Transverse colon (tissue), 4 donors: ENCODE data around the gene MST1R. TPM values are rescaled to one million over a fixed set of nuclear protein-coding genes. Genes with fewer than 3 reads are reported as not detected.

Experiments
- DNase-seq: peaks from one replicate; pipeline ENCODE4 v3.0.0-alpha.2; 2019
- H3K27ac ChIP-seq, 4 donors: fragments of 200-600 bp; sonication (generic); 2 replicates each; pipeline ENCODE4 v1.5.1; 2016 to 2018; ENCODE audit warnings: inconsistent platforms in 4 of 4
- H3K27me3 ChIP-seq: fragments of 200-600 bp; sonication (generic); 2 replicates; pipeline ENCODE4 v1.5.1; 2017; ENCODE audit warnings: inconsistent platforms
- H3K36me3 ChIP-seq, 4 donors: fragments of 200-600 bp; sonication (generic); 2 replicates each; pipeline ENCODE4 v1.5.1; 2017 to 2019; ENCODE audit warnings: inconsistent platforms in 4 of 4
- H3K4me1 ChIP-seq, 4 donors: fragments of 200-600 bp; sonication (generic); 2 replicates each; pipeline ENCODE4 v1.5.1; 2017 to 2020; ENCODE audit warnings: inconsistent platforms in 4 of 4
- H3K4me3 ChIP-seq, 4 donors: fragments of 200-600 bp; sonication (generic); 1 replicate in 1 of 4; 2 replicates in 3 of 4; pipeline versions ENCODE4 v1.5.1 to v1.6.1; 2017 to 2019; ENCODE audit warnings: inconsistent platforms in 4 of 4
- H3K9me3 ChIP-seq, 2 donors: fragments of 200-600 bp; sonication (generic); 2 replicates each; pipeline ENCODE4 v1.5.1; 2017 to 2019; ENCODE audit warnings: inconsistent platforms in 2 of 2
- CTCF ChIP-seq, 5 experiments: fragments of 200-600 bp in 3 of 5; fragments of 450-650 bp in 2 of 5; sonication (generic) in 3 of 5; IDR thresholded peaks; 1 replicate in 2 of 5; 2 replicates in 3 of 5; pipeline ENCODE4 v1.5.1; 2016 to 2017; ENCODE audit warnings: antibody characterized with exemption in 5 of 5, inconsistent platforms in 3 of 5, mild to moderate bottlenecking in 2 of 5, moderate library complexity in 1 of 5
- EP300 ChIP-seq: sonication (generic); formaldehyde crosslinking; IDR thresholded peaks from one replicate; pipeline ENCODE4 v1.6.1; 2017; ENCODE audit warnings: antibody characterized with exemption, low read depth
- POLR2A ChIP-seq: fragments of 450-650 bp; IDR thresholded peaks from one replicate; pipeline ENCODE4 v1.6.1; 2016; ENCODE audit warnings: antibody characterized with exemption, mild to moderate bottlenecking, moderate library complexity
- POLR2AphosphoS5 ChIP-seq, 3 donors: sonication (generic); formaldehyde crosslinking; IDR thresholded peaks; one replicate each; pipeline ENCODE4 v1.6.1; 2016; ENCODE audit warnings: antibody characterized with exemption in 3 of 3
- WGBS, 2 donors: methylation state at CpG; one replicate each; pipeline ENCODE4 v1.1.5; 2018; ENCODE audit warnings: low coverage in 1 of 2; 5-methylcytosine and 5-hydroxymethylcytosine counted together
- in situ Hi-C, 4 donors: fragments of 200-750 bp; cut with MboI; loops; one replicate each; pipeline versions ENCODE4 v1.15.0 to v1.15.1; 2017; ENCODE audit warnings: low sequenced_read_pairs in 3 of 4, low pct_ligation_motif_present in 1 of 4, low pct_unique_long_range_greater_than_20kb in 1 of 4
- intact Hi-C: fragments of 100-400 bp; cut with DNase I; formaldehyde crosslinking; loops from one replicate; pipeline ENCODE4 v1.15.1; 2023; ENCODE audit warnings: low total_unique reads
- total RNA-seq, 4 donors: library from RNA; depleted of rRNA; stranded (reverse); fragments of >200 nt; gene quantifications; one replicate each; pipeline ENCODE4 v1.1.0, GENCODE V29; 2016

MST1R gene
- total RNA-seq, 4 donors from 2014 or later, result 92.8 to 323 (median 138) TPM

DNA sequence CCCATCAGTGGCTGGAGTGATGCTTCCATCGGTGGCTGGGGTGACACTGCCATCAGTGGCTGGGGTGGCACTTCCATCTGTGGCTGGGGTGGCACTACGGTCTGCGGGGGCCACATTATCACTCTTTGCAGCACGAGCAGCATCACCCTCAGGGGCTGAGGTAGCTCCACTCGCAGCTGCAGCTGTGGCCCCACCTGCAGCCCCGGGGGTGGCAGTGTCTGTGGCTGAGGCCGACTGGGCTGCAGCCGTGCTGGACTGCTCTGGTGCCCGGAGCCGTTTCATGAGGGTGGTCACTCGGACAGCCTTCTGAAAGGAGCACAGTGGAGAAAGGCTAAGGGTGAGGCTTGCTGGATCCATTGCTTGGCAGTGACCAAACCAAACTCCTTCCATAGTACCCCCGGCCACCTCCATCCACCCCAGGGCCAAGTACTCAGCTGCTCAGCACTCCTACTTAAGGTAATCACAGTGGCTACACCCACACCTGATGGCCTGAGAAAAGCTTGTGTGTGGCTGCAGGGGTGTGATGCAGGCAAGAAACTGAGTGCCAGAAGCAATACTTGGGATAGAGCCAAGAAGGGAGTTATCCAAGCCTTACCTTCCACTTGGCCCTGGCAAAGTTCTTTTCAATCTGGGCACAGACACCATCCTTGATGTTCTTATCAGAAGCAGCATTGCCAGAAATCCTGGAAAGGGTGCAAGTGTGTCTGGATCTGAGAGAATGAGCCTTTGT, 43.9 kb downstream of the MST1R start:
- WGBS, 2 donors, result 89% methylated on average over 11 of the region's 12 CpGs; no CpG with 5 or more reads in 1 of the 2 donors
- H3K4me1 ChIP-seq, result peaks cover 6 to 14% (median 9%) of the 10 kb centered on the region in 4 donors
- no peak for TF ChIP-seq POLR2A
- TF ChIP-seq POLR2AphosphoS5 (IDR thresholded peaks at IDR 0.05), result no peak
- no peak for TF ChIP-seq EP300
- TF ChIP-seq CTCF (IDR thresholded peaks at IDR 0.05), result no peak
- H3K9me3 ChIP-seq, result no peaks in the 10 kb centered on the region
- no peak overlapping the region for H3K4me3 ChIP-seq
- H3K36me3 ChIP-seq, result no peaks in the 10 kb centered on the region
- in situ Hi-C loops, result no loop called here
- no peak overlapping the region for H3K27ac ChIP-seq
- no peak for DNase-seq
- intact Hi-C loops, result no loop called here
- peaks cover 7% of the 10 kb centered on the region for H3K27me3 ChIP-seq

DNA sequence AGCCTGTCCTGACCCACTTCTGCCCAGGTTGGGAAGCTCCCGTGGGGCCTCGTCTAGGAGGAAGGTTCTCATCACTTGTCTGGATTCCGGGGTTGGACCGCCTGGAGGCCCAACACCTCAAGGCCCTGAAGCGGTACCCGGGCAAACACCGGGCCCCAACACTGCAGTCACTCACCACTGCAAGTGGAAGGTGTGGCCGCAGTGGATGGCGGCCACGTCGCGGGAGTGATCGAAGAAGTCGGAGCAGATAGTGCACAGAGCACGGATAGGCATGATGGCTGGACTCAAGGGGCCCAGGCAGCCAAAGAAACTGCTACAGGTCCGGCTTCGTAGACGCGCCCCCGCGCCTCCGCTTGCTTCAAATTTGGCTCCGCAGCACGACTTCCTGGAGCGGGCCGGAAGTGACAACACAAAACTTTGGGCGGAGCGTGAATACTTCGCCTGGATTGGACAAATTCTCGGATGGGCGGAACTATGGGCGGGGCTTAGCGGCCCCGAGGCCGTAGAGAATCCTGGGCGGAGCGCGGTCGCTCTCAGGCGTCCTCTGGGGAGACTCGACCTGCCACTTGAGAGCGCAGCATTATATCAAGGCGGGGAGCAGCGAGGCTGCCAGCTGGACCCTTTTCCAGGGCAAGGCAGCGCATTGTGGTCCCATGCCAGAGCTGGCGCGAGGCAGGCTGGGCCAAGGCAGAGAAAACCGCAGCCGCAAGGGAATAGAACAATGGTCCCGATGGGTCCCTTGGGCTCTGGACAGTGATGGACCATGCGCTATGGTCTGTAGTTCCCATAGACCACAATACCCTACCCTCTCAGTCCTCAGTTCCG, 47.3 kb downstream of the MST1R start, which contains the start of gene TRAIP:
Gene TRAIP (minus strand): TSS at position 384 of the 825 bp plus-strand sequence. CDS start 111 bp downstream, at position 273.
- peaks cover 6 to 14% (median 9%) of the 10 kb centered on the region in 4 donors for H3K4me1 ChIP-seq
- WGBS, 2 donors, result 6% methylated on average over 35 of the region's 52 CpGs; no CpG with 5 or more reads in 1 of the 2 donors
- H3K9me3 ChIP-seq, result no peaks in the 10 kb centered on the region
- intact Hi-C loops (no loop called here), in situ Hi-C loops (no loop called here)
- no peaks in the 10 kb centered on the region for H3K27me3 ChIP-seq
- TF ChIP-seq POLR2AphosphoS5 (IDR thresholded peaks at IDR 0.05), result peak; percentile 23 to 73 (median 55)
- no peak for TF ChIP-seq EP300
- TF ChIP-seq CTCF (IDR thresholded peaks at IDR 0.05), result no peak
- peak; percentile 51 for TF ChIP-seq POLR2A
- peak; percentile 96 for DNase-seq
- peak within 1 kb of the TSS; percentile 71 to 80 (median 75) for H3K27ac ChIP-seq
- no peaks in the 10 kb centered on the region for H3K36me3 ChIP-seq
- H3K4me3 ChIP-seq, result peak within 1 kb of the TSS; percentile 38 to 74 (median 50)

- DNase-seq, result no peak
- no peaks in the 10 kb centered on the region for H3K9me3 ChIP-seq
- WGBS, 2 donors, result 62% methylated on average over 5 of the region's 5 CpGs; no CpG with 5 or more reads in 1 of the 2 donors
- intact Hi-C loops (no loop called here), in situ Hi-C loops (no loop called here)
- peak overlapping the region in 1 of 4 donors; percentile 80 for H3K27ac ChIP-seq
- H3K4me1 ChIP-seq, result peaks cover 6 to 14% (median 9%) of the 10 kb centered on the region in 4 donors
- H3K27me3 ChIP-seq, result no peaks in the 10 kb centered on the region
- no peaks in the 10 kb centered on the region for H3K36me3 ChIP-seq
- peak overlapping the region in 2 of 4 donors; percentile 60 to 74 for H3K4me3 ChIP-seq
- TF ChIP-seq POLR2A (no peak), POLR2AphosphoS5 (IDR thresholded peaks at IDR 0.05) (no peak), EP300 (no peak), CTCF (IDR thresholded peaks at IDR 0.05) (no peak)
These were observed 48.0 kb downstream of the MST1R start for GRCh38 chr3:49855662-49856061.

GRCh38 chr3:49845694-49846093, 58.0 kb downstream of the MST1R start:
- H3K4me1 ChIP-seq, result no peaks in the 10 kb centered on the region
- in situ Hi-C loops (loop anchor here in 1 of 4 donors (10.0 kb wide), 1 partner anchor 141 kb away; no protein-coding TSS in a partner anchor), intact Hi-C loops (loop anchor here (10.0 kb wide), 1 partner anchor 141 kb away; no protein-coding TSS in a partner anchor)
- no peaks in the 10 kb centered on the region for H3K36me3 ChIP-seq
- no peak overlapping the region for H3K27ac ChIP-seq
- WGBS, 2 donors, result 84 to 94% methylated on average over 3 of the region's 3 CpGs
- no peaks in the 10 kb centered on the region for H3K27me3 ChIP-seq
- DNase-seq, result no peak
- H3K9me3 ChIP-seq, result no peaks in the 10 kb centered on the region
- TF ChIP-seq POLR2AphosphoS5 (IDR thresholded peaks at IDR 0.05) (no peak), CTCF (IDR thresholded peaks at IDR 0.05) (no peak), EP300 (no peak), POLR2A (no peak)
- no peak overlapping the region for H3K4me3 ChIP-seq
